NCI-H82 treated with DMSO at 0.1 percent for 48 hours (cell line): Measurements from ENCODE around the gene GYS2.

Experiments used
- DNase-seq: peaks from one replicate; lab custom pipeline; 2025; ENCODE audit not compliant: unreplicated experiment; lab: John Stamatoyannopoulos, UW

Gene GYS2

DNA sequence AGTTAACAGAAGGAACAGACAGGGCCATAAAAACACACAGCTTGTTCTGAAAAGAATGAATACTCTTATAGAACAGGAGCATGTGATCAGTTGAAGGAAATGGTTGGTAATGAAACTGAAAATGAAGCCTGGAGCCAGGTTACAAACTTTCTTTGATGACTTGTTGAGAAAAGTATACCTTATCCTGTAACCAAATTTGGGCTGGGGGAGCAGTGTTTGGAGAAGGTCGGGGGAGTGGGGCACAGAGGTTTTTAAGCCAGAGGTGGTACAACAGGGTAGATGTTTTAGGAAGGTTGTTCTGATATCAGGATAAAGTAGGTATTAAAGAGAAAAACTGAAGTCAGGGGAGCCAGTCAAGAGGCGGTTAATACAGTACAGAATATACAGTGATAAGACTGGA, 94.9 kb downstream of the GYS2 start:
- DNase-seq, result no peak

DNA sequence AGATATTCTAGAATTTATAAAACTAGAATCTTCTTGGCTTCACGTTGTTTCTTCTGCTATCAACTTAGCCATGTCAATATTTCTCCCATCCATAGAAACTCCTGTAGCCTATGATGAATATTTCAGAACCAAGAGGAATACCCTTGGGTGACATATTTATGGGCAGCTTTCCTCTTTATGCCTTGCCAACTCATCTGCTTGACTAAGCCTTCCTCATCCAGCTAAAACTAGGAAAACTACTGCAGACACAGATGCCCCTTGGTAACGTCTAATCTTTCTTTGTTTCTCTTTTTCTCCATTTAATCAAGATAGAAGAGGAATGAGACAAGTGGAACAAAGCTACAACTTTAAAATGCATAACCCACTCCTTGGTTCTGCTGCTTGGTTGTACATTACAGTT, 96.8 kb downstream of the GYS2 start:
- no peak for DNase-seq

- DNase-seq, result no peak
Observed at GRCh38 chr12:21505888-21506287, 98.8 kb downstream of the GYS2 start.

GRCh38 chr12:21502872-21503271, 101.8 kb downstream of the GYS2 start:
- DNase-seq, result no peak

DNA sequence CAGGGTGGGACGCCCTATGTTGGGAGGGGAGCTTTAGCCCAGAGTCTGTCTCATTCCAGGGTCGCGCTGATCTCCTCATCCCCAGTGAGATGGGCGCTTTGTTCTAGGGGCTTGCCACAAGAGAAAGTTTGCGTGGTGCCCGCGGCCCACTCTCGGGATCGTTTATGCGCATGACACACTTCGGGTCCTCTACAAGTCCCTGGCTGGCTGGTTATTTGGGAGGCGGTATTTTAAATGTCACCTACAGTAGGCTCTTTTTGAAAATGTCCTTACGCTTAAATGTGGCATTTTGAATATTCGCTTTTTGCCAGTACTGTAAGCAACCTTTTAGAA, 102.5 kb downstream of the GYS2 start:
- no peak for DNase-seq

DNA sequence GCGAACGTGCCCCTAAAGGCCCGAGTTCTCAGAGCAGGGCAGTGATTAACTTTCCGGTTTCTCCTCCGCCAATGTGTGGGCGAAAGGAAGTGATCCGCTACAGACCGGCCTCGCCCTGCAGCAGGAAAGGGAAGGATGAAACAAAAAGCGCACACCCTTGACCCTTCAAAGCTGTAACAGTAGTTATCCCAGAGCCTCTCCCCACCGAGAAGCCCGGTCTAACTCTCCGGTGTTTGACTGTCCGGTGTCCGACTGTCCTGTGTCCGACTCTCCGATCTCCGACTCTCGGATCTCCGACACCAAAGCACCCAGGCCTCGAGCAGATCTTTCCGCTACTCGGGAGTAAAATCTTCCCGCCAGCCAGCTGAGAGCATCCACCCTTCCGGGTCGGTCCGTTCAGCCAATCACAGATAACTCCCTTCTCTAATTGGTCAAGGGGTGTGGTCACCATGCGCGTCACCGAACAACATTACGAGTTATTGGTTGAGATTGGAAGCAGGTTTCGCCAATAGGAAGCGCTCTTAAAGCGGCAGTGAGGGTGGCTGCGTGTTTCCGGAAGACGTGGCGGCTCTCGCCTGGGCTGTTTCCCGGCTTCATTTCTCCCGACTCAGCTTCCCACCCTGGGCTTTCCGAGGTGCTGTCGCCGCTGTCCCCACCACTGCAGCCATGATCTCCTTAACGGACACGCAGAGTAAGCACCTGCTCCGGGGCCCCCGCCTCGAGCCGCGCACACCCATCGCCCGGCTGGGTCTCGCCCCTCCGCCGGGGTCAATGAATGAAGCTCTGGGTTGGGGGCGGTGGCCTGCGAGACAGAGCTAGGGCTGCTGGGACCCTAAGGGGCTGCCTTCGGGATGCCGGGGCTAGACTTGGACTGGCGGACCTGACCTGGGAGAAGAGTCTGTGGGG, 103.1 kb downstream of the GYS2 start, which contains the start of the genes GOLT1B and RECQL:
Gene GOLT1B, plus strand, starts transcription at position 532 of the 906 bp plus-strand sequence. Its CDS starts 135 bp downstream, at position 667.
Gene RECQL, minus strand, starts transcription at position 378 of the 906 bp plus-strand sequence. CDS start 2,065 bp downstream, outside the sequence.
- DNase-seq, result peak; percentile 97

DNA sequence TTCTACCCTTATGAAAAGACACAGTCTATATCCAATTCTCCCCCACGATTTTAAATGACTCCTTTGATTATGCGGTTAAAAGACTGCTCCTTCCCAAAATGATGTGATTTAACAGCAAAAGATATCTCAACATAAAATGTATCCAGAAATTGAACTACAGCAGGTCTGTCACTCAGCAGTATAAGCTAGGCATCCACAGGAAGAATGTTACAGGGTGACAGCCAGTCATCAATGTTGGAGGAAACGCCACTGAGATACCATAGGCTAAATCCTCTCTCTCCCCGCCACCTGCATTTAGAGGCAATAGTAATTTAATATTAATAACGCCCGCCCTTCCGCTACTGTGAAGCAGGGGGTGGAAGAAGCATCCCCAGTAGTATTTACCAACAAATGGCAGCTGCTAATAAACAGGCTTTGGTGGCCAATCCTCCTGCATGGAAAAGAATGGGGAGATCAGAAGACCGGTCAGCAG, 103.8 kb downstream of the GYS2 start:
- no peak for DNase-seq

DNA sequence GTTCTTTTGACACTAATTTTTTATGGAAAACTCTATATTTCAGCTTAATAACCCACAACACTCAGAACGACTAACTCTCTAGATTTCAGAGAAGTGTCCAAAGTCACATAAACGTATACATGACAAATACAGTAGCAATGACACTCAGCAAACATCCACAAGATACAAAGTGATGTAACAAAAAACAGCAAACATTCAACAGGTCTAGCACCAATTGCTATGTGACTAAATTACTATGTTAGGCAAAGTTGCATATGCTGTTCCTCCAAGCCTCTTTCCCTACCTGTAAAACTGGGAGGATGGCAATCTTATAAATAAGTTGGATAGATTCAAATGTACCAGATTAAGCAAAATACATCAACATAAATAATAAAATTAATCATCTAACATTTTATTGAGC, 104.9 kb downstream of the GYS2 start:
- DNase-seq, result no peak
